Measurements from ENCODE around the gene DOCK10.

DNA sequence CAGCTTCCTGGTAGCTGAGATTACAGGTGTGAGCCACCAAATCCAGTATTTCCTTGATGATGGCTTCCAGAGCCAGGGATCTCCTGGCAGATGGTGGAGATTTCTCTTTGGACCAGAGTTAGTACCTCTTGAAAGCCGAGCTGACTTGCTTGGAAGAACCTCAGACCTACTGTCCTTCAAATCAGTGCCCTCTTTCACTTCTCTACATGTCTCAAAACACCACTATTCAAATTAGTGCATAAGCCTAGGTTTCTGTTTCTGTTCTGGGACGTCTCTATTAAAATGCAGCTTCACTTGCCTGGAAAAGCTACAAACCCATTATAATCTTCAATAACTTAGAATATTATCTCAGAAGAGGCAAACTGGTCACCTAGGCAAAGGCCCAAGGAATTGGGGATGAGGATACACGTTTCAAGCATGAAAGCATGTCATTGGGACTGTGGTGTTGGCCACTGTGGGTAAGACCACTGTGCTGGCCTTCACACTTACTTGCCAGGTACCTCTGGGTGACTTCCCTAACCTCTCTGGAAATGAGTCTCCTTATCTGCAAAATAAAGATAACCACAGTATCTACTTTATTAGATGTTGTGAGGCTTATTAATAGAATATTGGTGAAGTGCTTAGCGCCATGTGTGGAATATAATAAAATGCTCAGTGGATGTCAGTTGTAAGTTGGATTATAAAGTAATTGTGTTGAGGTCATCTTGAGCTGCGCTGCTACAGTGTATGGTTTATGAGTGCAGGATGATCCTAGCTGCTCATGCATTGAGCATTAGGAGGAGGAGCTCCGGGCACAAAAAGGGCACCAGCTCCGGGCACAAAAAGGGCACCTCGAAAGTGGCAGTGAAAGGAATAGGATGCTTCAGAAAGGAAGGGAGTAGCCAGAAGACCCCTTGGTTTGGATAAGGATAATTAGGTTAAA, 84.5 kb downstream of the DOCK10 start:
- TF ChIP-seq, protein P1, sequence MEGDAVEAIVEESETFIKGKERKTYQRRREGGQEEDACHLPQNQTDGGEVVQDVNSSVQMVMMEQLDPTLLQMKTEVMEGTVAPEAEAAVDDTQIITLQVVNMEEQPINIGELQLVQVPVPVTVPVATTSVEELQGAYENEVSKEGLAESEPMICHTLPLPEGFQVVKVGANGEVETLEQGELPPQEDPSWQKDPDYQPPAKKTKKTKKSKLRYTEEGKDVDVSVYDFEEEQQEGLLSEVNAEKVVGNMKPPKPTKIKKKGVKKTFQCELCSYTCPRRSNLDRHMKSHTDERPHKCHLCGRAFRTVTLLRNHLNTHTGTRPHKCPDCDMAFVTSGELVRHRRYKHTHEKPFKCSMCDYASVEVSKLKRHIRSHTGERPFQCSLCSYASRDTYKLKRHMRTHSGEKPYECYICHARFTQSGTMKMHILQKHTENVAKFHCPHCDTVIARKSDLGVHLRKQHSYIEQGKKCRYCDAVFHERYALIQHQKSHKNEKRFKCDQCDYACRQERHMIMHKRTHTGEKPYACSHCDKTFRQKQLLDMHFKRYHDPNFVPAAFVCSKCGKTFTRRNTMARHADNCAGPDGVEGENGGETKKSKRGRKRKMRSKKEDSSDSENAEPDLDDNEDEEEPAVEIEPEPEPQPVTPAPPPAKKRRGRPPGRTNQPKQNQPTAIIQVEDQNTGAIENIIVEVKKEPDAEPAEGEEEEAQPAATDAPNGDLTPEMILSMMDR (conservative IDR thresholded peaks at IDR 0.05 in 1 of 2, IDR thresholded peaks at IDR 0.05 in 1 of 2; ENCODE audit: low read depth in 1 of 2, low read length in 2 of 2) = no peak
- TF ChIP-seq EZH2 (IDR thresholded peaks at IDR 0.05; ENCODE audit: low read length, missing control alignments) = no peak
